NCI-H526 treated with DMSO at 0.1 percent for 48 hours (cell line): Measurements from ENCODE around the gene DPP3.
"Not testable (repeated sequence)": the region's sequence is repeated elsewhere in the genome, so short reads cannot be mapped to it uniquely, and the experiment has no call there.

ENCODE experiments used
- DNase-seq: peaks from one replicate; lab custom pipeline; 2025; lab: John Stamatoyannopoulos, UW

The DPP3 gene, protein sequence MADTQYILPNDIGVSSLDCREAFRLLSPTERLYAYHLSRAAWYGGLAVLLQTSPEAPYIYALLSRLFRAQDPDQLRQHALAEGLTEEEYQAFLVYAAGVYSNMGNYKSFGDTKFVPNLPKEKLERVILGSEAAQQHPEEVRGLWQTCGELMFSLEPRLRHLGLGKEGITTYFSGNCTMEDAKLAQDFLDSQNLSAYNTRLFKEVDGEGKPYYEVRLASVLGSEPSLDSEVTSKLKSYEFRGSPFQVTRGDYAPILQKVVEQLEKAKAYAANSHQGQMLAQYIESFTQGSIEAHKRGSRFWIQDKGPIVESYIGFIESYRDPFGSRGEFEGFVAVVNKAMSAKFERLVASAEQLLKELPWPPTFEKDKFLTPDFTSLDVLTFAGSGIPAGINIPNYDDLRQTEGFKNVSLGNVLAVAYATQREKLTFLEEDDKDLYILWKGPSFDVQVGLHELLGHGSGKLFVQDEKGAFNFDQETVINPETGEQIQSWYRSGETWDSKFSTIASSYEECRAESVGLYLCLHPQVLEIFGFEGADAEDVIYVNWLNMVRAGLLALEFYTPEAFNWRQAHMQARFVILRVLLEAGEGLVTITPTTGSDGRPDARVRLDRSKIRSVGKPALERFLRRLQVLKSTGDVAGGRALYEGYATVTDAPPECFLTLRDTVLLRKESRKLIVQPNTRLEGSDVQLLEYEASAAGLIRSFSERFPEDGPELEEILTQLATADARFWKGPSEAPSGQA

DNA sequence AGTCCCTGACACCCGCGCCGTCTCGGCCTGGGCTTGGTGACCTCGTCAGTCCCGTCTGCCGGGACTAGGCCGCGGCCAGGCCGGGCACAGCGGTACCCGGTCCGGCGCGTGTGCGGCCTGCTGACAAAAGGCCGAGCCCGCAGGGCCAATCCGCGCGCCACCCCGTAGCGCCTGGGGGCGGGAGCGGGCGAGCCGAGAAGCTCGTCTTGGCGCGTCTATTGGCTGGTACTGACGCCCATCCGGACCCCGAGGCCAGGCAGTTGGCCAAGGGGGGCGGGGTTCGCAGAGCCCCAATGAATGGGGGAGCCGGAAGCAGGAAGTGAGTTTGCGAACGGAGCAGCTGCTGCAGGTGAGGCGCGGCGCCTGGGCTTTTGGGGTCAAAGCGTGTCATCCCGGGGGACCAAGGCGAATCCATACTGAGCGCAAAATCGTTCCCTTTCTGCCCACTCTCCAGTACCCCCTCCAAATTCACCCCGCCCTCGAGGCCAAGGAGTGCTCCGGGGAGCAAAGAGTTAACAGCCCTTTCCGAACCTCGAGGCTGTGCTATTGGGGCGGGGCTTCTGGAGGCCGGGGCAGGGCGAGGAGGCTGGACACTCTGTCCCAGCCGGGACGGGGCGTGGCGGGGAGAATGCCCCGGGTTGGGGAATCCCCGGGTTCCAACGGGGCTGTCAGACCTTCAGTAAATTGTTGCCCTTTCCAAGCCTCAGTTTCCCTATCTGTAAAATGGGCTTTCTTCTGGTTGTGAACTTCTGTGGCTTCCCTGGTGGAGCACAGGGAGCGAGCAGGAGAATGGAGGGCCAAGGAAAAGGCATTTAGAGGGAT is at the start of gene DPP3:
TSS of gene DPP3 (plus strand) at position 318 of the 822 bp plus-strand sequence. CDS start 1,767 bp downstream, outside the sequence.
- peak; percentile 96 for DNase-seq

DNA sequence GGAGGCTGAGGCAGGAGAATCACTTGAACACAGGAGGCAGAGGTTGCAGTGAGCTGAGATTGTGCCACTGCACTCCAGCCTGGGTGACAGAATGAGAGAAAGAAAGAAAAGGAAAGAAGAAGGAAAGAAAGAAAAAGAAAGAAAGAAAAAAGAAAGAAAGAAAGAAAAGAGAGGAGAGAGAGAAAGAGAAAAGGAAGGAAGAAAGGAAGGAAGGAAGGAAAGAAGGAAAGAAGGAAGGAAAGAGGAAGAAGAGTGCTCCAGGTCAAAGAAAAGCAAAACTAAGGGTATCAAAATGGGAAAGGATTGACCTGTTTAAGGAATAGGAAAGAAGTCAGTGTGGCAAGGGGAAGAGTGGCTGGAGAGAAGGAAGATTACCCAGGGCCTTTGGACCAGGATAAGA is 48.9 kb upstream of the DPP3 start:
- DNase-seq = not testable (repeated sequence)

DNA sequence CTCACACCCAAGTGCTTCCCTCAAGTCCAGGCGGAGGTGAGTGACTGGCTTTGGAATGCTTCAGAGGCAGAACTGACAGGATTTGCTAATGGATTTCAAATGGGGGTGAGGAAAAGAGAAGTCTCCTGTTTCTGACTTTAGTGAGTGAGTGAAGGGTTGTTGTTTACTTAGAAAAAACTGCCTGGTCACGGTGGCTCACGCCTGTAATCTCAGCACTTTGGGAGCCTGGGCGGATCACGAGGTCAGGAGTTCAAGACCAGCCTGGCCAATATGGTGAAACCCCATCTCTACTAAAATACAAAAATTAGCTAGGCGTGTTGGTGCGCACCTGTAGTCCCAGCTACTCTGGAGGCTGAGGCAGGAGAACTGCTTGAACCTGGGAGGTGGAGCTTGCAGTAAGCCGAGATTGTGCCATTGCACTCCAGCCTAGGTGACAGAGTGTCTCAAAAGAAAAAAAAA is 48.3 kb upstream of the DPP3 start:
- DNase-seq = not testable (repeated sequence)

DNA sequence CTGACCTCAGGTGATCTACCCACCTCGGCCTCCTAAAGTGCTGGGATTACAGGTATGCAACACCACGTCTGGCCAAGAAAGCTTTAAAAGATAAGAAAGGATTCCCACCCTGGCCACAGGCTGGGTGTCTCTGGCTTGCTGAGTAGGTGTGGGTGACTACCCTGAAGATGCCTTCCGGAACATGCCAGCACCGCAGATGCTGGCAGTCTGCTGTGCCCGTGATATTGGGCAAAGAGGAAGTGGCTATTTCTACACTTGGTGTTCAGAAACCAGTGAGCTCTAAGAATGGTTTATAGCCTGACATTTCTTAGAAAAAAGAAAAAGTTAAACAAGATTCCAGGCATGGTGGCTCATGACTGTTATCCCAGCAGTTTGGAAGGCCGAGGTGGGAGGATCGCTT is 47.6 kb upstream of the DPP3 start:
- DNase-seq = no peak

DNA sequence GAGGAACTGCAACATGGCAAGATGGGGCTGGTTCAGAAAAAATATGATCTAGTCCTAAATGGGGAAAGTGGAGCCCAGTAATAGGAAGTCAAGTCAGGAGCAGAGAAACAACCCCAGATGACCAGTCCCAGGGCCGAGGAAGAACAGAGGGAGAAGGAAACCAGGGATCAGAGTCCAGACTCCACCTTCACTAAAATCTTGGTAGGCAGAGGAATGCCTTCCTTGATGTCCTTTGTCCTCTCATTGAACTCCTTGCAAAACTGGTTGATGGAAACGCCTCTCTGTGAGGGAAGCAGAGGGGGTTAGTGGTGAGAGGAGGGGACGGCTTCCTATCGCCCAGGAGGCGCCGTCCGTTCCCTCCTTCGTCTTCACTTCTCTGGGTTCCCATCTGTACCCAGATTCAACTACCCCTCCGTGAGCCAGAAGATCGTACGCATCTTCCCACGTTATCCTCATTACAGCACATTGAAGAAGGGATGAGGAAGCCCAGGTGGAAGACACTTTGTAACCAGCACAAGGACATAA is 42.2 kb upstream of the DPP3 start:
- DNase-seq = no peak

DNA sequence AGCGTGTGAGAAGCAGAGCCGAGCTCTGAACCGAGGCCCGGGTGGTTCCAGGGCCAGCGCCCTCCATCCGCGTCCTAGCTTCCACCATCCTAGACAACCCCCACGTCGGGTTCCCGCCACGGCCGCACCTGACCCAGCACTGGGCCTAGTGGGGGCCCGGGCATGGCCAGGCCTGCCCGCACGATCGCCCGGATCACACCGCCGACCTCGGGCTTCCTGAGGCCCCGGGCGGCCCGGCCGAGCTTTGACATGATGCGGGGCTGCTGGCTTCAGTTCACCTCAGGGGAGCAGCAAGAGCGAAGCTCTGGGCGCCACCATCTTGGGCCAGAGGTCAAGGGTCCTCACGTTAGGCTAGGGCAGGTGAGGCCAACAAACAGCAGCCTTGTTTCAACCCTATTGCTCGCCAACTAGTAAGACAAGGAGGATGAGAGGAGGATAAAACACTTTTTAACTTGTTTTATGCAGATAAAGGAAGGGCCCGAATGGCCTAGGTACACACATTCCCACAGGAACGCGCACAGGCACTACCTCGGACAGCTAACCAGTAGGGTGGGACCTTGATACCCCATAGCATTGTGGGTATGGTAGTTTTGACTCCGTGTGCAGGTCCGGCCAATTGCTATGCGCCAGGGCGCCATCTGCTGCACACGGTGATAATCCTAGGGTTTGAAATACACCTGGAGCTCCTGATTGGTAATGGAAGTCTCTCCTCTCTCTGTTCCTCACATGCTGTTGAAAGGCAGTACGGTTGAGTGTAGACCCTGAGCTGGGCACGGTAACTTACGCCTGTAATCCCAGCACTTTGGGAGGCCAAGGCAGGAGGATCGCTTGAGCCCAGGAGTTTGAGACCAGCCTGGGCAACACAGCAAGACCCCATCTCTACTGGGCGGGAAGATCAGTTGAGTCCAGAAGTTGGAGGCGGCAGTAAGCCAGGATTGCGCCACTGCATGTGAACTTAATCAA is 41.4 kb upstream of the DPP3 start, which contains the start of gene MRPL11:
TSS of gene MRPL11 (minus strand) at position 345 of the 963 bp plus-strand sequence. CDS start at position 251, 94 bp downstream.
- DNase-seq = peak; percentile 91

DNA sequence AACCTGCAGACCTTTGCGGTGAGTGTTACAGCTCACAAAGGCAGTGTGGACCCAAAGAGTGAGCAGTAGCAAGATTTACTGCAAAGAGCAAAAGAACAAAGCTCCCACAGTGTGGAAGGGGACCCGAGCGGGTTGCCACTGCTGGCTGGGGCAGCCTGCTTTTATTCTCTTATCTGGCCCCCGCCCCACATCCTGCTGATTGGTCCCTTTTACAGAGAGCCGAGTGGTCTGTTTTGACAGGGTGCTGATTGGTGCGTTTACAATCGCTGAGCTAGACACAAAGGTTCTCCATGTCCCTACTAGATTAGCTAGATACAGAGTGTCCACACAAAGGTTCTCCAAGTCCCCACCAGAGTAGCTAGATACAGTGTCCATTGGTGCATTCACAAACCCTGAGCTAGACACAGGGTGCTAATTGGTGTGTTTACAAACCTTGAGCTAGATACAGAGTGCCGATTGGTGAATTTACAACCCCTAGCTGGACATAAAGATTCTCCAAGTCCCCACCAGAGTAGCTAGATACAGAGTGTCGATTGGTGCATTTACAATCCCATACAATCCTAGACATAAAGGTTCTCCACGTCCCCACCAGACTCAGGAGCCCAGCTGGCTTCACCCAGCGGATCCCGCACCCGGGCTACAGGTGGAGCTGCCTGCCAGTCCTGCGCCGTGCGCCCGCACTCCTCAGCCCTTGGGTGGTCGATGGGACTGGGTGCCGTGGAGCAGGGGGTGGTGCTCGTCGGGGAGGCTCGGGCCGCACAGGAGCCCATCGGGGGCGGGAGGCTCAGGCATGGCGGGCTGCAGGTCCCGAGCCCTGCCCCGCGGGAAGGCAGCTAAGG is 39.9 kb upstream of the DPP3 start:
- DNase-seq = not testable (repeated sequence)

DNA sequence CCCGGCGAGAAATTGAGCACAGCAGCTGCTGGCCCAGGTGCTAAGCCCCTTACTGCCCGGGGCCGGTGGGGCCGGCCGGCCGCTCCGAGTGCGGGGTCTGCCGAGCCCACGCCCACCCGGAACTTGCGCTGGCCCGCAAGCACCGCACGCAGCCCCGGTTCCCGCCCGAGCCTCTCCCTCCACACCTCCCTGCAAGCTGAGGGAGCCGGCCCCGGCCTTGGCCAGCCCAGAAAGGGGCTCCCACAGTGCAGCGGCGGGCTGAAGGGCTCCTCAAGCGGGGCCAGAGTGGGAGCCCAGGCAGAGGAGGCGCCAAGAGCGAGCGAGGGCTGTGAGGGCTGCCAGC is 39.3 kb upstream of the DPP3 start:
- not testable (repeated sequence) for DNase-seq

DNA sequence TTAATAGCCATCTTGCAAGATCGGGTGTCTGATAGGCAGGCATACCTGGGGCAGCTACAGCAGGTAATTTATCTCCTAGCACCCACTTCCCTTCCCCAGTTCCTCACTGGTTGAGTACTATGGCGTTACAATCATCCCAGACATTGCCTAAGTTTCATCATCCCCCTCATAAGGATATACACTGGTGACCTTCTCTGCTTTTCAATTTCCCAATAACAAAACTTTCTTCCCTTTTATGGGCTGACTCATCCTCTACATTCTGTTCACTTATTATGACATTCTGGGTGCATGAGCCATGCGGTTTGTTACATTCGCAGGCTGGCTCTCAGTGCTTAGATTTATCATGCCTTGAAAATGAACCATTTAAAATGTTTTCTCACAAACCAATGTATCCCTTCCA is 36.6 kb upstream of the DPP3 start:
- DNase-seq = no peak

DNA sequence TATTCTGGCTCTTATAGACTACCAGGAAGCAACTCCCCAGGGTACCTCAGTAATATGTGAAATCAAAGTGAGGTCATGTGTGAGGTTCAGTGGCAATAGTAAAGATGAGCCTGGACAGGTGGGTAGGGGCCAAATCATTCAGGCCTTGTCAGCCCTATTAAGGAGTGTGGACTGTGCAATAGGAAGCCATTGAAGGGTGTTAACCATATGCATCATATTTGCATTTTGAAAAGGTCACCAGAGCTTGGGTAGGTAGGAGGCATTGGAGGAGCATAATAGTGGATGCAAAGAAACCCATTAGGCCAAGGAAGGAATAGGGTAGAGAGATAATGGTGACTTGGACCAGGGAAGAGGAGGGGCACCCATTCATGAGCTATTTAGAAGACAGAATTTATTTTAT is 33.2 kb upstream of the DPP3 start:
- DNase-seq = no peak

DNA sequence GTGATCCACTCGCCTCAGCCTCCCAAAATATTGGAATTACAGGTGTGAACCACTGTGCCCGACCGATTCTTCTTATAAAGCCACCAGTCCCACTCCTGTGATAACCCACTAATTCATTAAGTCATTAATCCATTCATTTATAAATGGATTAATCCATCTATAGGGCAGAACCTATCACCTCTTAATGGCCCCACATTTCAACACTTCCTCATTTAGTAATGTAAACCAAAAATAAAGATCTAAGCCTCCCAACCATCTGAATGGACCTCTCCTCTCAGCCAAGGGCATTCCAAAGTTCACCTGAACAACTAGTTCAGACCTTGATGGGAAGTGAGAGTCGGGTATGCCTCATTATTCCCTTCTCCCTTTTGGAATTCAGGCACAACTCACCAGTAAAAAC is 31.7 kb upstream of the DPP3 start:
- no peak for DNase-seq

DNA sequence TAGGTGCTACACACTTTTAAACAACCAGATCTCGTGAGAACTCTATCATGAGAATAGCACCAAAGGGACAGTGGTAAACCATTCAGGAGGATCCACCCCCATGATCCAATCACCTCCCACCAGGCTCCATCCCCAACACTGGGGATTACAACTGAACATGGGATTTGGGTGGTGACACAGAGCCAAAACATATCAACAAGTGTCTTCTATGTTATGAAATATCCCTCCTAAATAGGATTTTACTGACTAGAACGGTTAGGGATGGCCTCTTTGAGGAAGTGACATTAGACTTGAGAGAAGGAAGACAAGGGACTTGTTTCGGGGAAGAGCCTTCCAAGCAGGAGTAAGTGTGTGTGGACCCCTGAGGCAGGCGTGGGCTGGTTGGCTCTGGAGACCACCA is 29.7 kb upstream of the DPP3 start:
- DNase-seq = no peak

DNA sequence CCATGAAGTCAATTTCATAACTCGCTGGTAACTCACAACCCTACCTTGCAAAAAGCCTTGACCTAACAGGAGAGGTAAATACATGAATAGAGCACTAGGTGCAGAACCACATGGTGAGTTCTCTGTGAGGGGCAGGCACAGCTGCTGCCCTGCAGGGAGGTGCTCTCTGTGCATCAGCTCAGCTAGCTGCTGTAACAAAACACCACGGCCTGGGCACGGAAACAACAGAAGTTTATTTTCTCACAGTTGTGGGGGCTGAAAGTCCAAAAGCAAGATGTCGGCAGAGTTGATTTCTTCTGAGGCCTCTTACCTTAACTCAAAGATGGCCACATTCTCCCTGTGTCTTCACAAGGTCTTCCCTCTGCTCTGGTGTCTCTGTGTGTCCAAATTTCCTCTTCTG is 28.6 kb upstream of the DPP3 start:
- DNase-seq = no peak

DNA sequence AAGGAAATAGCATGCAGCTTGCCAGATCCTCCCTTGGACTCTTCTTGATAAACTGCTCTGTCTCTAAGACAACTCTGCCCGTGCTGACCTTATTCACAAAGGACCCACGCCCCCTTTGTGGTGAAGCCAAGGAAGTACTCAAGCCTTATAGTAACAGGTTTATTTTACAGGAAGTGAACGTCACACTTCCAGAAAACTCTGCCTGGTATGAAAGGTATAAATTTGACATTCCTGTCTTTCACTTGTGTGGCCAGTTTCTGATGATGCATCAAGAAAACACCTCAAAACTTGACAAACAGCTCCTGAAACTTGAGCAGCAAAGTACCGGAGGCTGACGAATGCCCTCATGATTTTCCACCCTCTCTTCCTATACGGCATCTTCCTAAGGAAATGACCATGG is 26.0 kb upstream of the DPP3 start:
- no peak for DNase-seq

DNA sequence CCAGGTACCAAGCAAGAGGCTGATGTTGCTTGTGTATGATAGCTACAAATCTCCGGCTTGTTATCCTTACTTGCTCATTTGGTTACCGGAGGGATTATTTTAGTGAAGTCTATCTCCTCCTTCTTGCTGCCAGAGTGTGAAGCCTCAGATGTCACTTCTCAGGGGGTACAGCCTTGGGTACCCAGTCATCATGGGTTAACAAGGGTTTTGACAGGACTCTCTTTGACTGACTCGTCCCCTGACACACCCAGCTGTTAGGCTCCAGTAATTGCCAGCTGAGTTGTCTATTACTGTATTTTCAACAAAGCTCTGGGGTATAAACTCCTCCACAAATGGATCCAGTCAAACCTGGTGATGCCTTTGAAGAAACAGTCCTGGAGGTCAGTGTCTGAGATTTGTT is 25.4 kb upstream of the DPP3 start:
- no peak for DNase-seq

DNA sequence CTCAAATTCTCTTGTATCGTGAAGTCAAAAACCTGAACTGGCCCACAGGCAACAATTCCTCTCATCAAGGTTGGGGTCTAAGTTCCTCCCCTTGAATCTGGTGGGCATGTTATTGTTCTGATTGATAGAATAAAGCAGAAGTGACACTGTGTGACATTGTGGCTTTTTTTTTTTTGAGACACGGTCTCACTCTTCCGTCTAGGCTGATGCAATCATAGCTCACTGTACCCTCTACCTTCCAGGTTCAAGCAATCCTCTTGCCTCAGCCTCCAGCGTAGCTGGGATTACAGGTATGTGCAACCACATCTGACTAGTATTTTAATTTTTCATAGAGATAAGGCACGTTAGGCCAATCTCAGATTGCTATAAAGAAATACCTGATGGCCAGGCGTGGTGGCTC is 22.4 kb upstream of the DPP3 start:
- no peak for DNase-seq

DNA sequence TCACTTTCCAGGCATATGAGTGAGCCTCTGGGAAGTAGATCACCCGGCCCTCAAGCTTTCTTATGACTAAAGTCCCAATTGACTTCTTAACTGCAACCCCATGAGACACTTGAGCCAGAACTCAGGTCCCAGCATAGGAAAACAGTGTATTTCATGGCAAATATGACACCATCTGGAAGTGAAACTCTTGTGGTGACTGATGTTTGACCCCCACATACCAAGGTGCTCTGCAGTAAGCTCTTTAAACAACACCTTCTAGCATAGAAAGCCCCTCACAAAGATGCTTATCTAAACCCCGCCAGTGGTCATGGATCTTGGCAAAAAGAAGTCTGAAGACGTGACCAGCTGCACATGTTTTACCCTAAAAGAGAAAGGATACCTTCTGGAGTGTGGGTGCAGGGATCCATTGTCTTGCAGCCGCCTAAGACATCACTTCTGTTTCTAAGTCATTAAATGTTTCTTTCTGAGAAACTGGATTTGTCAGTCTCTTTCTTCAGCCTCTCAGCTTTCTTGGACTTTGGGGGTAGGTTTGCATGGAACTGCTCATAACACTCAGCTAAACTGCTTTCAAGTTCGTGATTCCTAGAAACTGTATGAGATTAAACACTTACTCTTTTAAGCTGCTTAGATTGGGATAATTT is 21.0 kb upstream of the DPP3 start:
- DNase-seq = no peak

DNA sequence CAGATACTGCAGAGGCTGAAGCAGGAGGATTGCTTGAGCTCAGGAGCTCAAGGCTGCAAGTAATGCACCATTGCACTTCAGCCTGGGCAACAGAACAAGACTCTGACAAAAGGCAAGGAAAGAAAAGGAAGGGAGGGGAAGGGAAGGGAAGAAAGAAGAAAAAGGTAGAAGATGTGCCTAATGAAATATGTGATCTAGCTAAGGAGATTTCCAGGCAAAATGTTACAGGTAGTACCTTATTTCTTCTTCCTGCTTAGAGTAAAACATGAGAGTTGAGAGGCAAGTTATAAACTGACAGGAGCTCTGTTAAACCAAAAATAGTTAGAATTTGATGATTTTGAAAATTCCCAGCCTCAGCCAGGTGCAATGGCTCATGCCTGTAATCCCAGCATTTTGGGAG is 18.2 kb upstream of the DPP3 start:
- no peak for DNase-seq

DNA sequence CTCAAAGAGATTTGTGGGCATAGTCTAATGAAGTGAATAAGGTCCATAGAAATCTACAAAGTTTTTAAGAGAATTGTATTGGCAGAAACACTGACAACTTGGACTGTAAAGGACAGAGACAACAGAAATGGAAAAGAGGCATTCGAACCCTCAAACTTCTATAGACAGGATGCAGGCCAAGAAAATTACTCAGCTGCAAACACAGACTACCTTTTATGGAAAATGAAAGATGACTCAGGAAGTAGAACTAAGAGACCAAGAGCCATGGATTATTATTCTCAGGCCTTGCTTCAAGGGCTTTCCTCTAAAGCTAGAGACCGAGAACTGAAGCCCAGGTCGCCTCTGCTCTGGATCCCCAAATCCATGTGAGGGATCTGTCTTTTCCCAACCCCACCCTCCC is 17.3 kb upstream of the DPP3 start:
- no peak for DNase-seq

DNA sequence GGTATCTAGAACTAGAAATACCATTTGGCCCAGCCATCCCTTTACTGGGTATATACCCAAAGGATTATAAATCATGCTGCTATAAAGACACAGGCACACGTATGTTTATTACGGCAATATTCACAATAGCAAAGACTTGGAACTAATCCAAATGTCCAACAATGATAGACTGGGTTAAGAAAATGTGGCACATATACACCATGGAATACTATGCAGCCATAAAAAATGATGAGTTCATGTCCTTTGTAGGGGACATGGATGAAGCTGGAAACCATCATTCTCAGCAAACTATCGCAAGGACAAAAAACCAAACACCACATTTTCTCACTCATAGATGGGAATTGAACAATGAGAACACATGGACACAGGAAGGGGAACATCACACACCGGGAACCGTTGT is 16.1 kb upstream of the DPP3 start:
- not testable (repeated sequence) for DNase-seq
